Measurements from ENCODE around the gene RFNG.

RFNG gene

GRCh38 chr17:82020572-82021106 is 31.0 kb downstream of the RFNG start:
- H3K36me3 Mint-ChIP-seq = peaks cover 2% of the 10 kb centered on the region
- H3K9me3 Mint-ChIP-seq = no peaks in the 10 kb centered on the region
- H3K27ac Mint-ChIP-seq = no peak overlapping the region
- peaks cover 2% of the 10 kb centered on the region for H3K27me3 Mint-ChIP-seq
- peaks cover 6% of the 10 kb centered on the region for H3K4me1 Mint-ChIP-seq
- DNase-seq (ENCODE audit: low spot score in 2 of 2) (no peak), ATAC-seq (ENCODE audit: low read depth) (no peak)
- H3K4me3 Mint-ChIP-seq = no peak overlapping the region

GRCh38 chr17:82019690-82020571 is 31.7 kb downstream of the RFNG start:
- Mint-ChIP-seq H3K9me3 (no peaks in the 10 kb centered on the region), H3K4me3 (no peak overlapping the region), H3K36me3 (no peaks in the 10 kb centered on the region), H3K27me3 (no peaks in the 10 kb centered on the region), H3K27ac (no peak overlapping the region), H3K4me1 (peaks cover 6% of the 10 kb centered on the region)
- DNase-seq (ENCODE audit: low spot score in 2 of 2) (peak in 1 of 2 donors; percentile 58), ATAC-seq (ENCODE audit: low read depth) (no peak)

- Mint-ChIP-seq H3K9me3 (no peaks in the 10 kb centered on the region), H3K4me3 (no peak overlapping the region)
Observed at GRCh38 chr17:82018989-82019689, 32.5 kb downstream of the RFNG start.

GRCh38 chr17:82018152-82018988 is 33.2 kb downstream of the RFNG start:
- Mint-ChIP-seq H3K36me3 (peaks cover 4% of the 10 kb centered on the region), H3K9me3 (no peaks in the 10 kb centered on the region), H3K4me1 (peaks cover 6% of the 10 kb centered on the region), H3K4me3 (no peak overlapping the region), H3K27ac (no peak overlapping the region), H3K27me3 (no peaks in the 10 kb centered on the region)
- DNase-seq (ENCODE audit: low spot score in 2 of 2) (no peak), ATAC-seq (ENCODE audit: low read depth) (no peak)

More at GRCh38 chr17:82018989-82019689, 32.5 kb downstream of the RFNG start:
- peaks cover under 1% of the 10 kb centered on the region for H3K36me3 Mint-ChIP-seq
- H3K27me3 Mint-ChIP-seq = no peaks in the 10 kb centered on the region
- DNase-seq (ENCODE audit: low spot score in 2 of 2) (no peak), ATAC-seq (ENCODE audit: low read depth) (no peak)
- peaks cover 6% of the 10 kb centered on the region for H3K4me1 Mint-ChIP-seq
- H3K27ac Mint-ChIP-seq = no peak overlapping the region

GRCh38 chr17:82017612-82018151 is 33.9 kb downstream of the RFNG start:
- DNase-seq (ENCODE audit: low spot score in 2 of 2) (no peak), ATAC-seq (ENCODE audit: low read depth) (no peak)
- Mint-ChIP-seq H3K27me3 (no peaks in the 10 kb centered on the region), H3K36me3 (peaks cover 4% of the 10 kb centered on the region), H3K27ac (no peak overlapping the region), H3K4me1 (peaks cover 6% of the 10 kb centered on the region), H3K9me3 (no peaks in the 10 kb centered on the region), H3K4me3 (no peak overlapping the region)

- H3K36me3 Mint-ChIP-seq = peaks cover 4% of the 10 kb centered on the region
- DNase-seq (ENCODE audit: low spot score in 2 of 2) = no peak
- no peak overlapping the region for H3K4me3 Mint-ChIP-seq
- no peaks in the 10 kb centered on the region for H3K27me3 Mint-ChIP-seq
- no peak overlapping the region for H3K27ac Mint-ChIP-seq
- peaks cover 6% of the 10 kb centered on the region for H3K4me1 Mint-ChIP-seq
- no peak for ATAC-seq (ENCODE audit: low read depth)
- no peaks in the 10 kb centered on the region for H3K9me3 Mint-ChIP-seq
Observed at GRCh38 chr17:82016875-82017459, 34.6 kb downstream of the RFNG start.

GRCh38 chr17:82016061-82016874 is 35.3 kb downstream of the RFNG start:
- no peak overlapping the region for H3K4me3 Mint-ChIP-seq
- H3K27ac Mint-ChIP-seq = no peak overlapping the region
- peaks cover 3% of the 10 kb centered on the region for H3K4me1 Mint-ChIP-seq
- H3K27me3 Mint-ChIP-seq = no peaks in the 10 kb centered on the region
- H3K9me3 Mint-ChIP-seq = no peaks in the 10 kb centered on the region
- ATAC-seq (ENCODE audit: low read depth) (no peak), DNase-seq (ENCODE audit: low spot score in 2 of 2) (no peak)
- H3K36me3 Mint-ChIP-seq = peaks cover 4% of the 10 kb centered on the region

- H3K4me3 Mint-ChIP-seq = no peak overlapping the region
- no peaks in the 10 kb centered on the region for H3K9me3 Mint-ChIP-seq
- H3K36me3 Mint-ChIP-seq = peaks cover 4% of the 10 kb centered on the region
- H3K4me1 Mint-ChIP-seq = no peaks in the 10 kb centered on the region
- no peak for ATAC-seq (ENCODE audit: low read depth)
- no peak overlapping the region for H3K27ac Mint-ChIP-seq
- H3K27me3 Mint-ChIP-seq = no peaks in the 10 kb centered on the region
- no peak for DNase-seq (ENCODE audit: low spot score in 2 of 2)
Observed at GRCh38 chr17:82015311-82015971, 36.2 kb downstream of the RFNG start.

GRCh38 chr17:82014971-82015310 is 36.7 kb downstream of the RFNG start:
- Mint-ChIP-seq H3K36me3 (peaks cover 4% of the 10 kb centered on the region), H3K27me3 (no peaks in the 10 kb centered on the region), H3K4me1 (no peaks in the 10 kb centered on the region), H3K4me3 (no peak overlapping the region), H3K9me3 (no peaks in the 10 kb centered on the region), H3K27ac (no peak overlapping the region)
- ATAC-seq (ENCODE audit: low read depth) = no peak
- DNase-seq (ENCODE audit: low spot score in 2 of 2) = no peak

- Mint-ChIP-seq H3K4me3 (no peak overlapping the region), H3K9me3 (no peaks in the 10 kb centered on the region), H3K36me3 (peaks cover 5% of the 10 kb centered on the region), H3K27ac (no peak overlapping the region), H3K4me1 (no peaks in the 10 kb centered on the region), H3K27me3 (no peaks in the 10 kb centered on the region)
- DNase-seq (ENCODE audit: low spot score in 2 of 2) (no peak), ATAC-seq (ENCODE audit: low read depth) (no peak)
Observed at GRCh38 chr17:82014432-82014831, 37.2 kb downstream of the RFNG start.

- no peak for ATAC-seq (ENCODE audit: low read depth)
- Mint-ChIP-seq H3K36me3 (peaks cover 7% of the 10 kb centered on the region), H3K27me3 (no peaks in the 10 kb centered on the region)
Observed at GRCh38 chr17:82013772-82014321, 37.8 kb downstream of the RFNG start.

GRCh38 chr17:82013341-82013740 is 38.3 kb downstream of the RFNG start:
- DNase-seq (ENCODE audit: low spot score in 2 of 2) = no peak
- ATAC-seq (ENCODE audit: low read depth) = no peak
- H3K4me3 Mint-ChIP-seq = no peak overlapping the region
- H3K27me3 Mint-ChIP-seq = no peaks in the 10 kb centered on the region
- H3K9me3 Mint-ChIP-seq = no peaks in the 10 kb centered on the region
- no peaks in the 10 kb centered on the region for H3K4me1 Mint-ChIP-seq
- peaks cover 7% of the 10 kb centered on the region for H3K36me3 Mint-ChIP-seq
- H3K27ac Mint-ChIP-seq = no peak overlapping the region

More at GRCh38 chr17:82013772-82014321, 37.8 kb downstream of the RFNG start:
- DNase-seq (ENCODE audit: low spot score in 2 of 2) = no peak
- H3K4me3 Mint-ChIP-seq = no peak overlapping the region
- H3K9me3 Mint-ChIP-seq = no peaks in the 10 kb centered on the region
- H3K27ac Mint-ChIP-seq = no peak overlapping the region
- H3K4me1 Mint-ChIP-seq = no peaks in the 10 kb centered on the region
